HG02885 (cell line): ENCODE results near the gene DNASE1L3.
"Not testable (repeated sequence)": the region's sequence is repeated elsewhere in the genome, so short reads cannot be mapped to it uniquely, and the experiment has no call there.

Experiments used
- ATAC-seq: cut with Tn5 transposase; IDR thresholded peaks from one replicate; pipeline ENCODE4 v1.9.1; 2021; ENCODE audit warnings: mild to moderate bottlenecking; ENCODE audit not compliant: unreplicated experiment, poor library complexity

Gene DNASE1L3

DNA sequence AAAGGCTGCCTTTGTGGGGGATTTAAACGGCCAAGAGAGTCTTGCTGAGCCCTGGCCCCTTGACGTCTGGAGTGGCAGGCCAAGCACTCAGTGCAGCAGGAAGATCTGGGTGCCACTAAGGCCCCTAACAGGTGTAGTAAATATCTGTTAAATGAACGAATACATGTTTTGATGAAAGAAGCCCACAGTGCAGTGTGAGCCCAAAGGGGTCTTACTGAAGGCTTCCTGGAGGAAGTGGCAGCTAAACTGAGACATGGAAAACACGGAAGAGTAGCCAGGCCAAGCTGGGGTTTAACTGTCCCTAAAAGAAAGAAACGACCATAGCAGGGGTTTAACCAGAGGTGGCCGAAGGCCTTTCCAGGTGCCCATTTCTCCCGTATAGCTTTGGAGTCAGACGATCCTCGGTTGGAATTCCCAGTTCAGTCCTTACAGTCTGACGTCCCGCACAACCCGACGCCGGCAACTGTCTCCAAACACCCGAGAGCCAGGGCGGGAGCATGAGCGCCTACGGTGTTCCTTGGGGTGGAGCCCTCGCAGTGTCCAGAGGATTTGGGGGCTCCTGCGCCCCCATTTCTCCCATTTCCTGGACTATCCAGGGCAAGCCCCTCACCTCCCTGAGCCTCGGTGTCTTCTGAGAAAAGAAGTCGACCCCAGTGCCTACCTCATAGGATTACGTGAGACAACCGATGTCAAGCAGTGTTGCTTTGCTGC, 25.9 kb upstream of the DNASE1L3 start:
- no peak for ATAC-seq

DNA sequence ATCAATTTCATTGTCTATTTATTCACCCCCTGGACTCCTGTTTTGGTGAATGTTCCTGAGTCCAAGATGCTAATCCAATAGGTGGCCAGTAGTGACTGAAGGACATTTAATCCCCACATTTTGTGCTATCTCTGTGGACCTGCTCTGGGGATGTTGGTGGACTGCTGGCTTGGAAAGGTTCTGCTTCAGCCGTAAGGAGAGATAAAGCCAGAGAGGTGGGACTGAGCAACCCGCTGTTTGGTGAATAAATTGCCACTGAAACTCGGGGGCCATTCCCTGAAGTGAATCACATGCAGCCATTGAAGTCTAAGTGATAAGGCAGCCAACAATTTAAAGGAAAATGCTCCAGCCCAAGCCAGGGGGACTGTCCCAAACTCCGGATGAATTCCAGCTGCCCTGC, 25.2 kb upstream of the DNASE1L3 start:
- no peak for ATAC-seq

- ATAC-seq, result no peak
Measured at GRCh38 chr3:58234516-58234931, 23.8 kb upstream of the DNASE1L3 start.

- ATAC-seq, result no peak
Measured at GRCh38 chr3:58231666-58232065, 20.9 kb upstream of the DNASE1L3 start.

GRCh38 chr3:58230876-58231552, 20.2 kb upstream of the DNASE1L3 start:
- no peak for ATAC-seq

DNA sequence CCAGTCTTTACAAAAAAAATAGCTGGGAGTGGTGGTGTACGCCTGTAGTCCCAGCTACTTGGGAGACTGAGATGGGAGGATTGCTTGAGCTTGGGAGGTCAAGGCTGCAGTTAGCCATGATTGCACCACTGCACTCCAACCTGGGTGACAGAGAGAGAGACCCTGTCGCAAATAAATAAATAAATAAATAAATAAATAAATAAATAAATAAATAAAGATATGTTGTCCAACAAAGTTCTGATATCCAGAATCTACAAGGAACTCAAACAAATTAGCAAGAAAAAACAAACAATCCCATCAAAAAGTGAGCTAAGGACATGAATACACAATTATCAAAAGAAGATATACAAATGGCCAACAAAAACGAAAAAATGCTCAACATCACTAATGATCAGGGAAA, 17.2 kb upstream of the DNASE1L3 start:
- not testable (repeated sequence) for ATAC-seq

DNA sequence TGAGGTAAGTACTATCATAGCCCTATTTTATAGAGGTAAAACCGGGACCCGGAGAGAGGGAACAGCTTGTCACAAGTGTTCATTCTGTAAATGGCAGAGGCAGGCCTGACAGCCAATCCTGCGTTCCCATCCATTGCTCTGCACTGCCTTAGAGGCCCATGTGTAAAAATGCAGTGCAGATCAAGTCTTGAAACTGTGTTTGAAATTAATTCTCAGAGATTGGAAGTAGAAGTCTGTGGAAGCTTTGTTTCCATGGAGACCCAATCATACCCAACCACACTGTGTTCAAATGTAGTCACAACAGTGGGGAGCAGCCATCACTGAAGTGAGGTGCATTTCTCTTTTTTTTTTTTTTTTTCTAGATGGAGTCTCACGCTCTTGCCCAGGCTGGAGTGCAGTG, 13.1 kb upstream of the DNASE1L3 start:
- ATAC-seq, result no peak

GRCh38 chr3:58222161-58222724, 11.5 kb upstream of the DNASE1L3 start:
- ATAC-seq, result no peak

GRCh38 chr3:58218904-58219303, 8.1 kb upstream of the DNASE1L3 start:
- ATAC-seq, result no peak

- no peak for ATAC-seq
Measured at GRCh38 chr3:58217209-58217811, 6.5 kb upstream of the DNASE1L3 start.

DNA sequence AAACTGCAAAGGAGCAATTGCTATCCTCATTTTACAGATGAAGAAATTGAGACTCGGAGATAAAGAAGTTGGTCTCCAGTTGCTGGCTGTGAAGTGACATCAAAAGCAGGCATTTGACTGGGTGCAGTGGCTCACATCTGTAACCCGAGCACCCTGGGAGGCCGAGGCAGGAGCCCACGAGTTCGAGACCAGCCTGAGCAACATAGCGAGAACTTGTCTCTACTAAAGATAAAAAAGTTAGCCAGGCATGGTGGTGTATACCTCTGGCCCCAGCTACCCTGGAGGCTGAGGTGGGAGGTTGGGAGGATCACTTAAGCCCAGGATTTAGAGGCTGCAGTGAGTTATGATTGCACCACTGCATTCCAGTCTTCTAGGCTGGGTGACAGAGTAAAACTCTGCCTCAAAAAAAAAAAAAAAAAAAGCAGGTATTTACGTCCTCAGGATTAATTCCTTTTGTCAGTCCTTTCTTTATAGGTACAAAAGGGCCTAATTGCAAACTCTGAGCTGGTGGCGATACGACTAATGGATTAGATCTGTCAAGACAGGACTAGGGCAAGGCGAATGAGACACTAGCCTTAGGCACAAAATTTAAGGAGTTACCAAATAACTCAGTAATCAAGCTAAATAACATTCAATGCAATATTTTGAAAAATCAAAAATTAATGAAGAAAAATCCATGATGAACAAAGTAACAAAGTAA, 5.9 kb upstream of the DNASE1L3 start:
- no peak for ATAC-seq

GRCh38 chr3:58215317-58216025, 4.7 kb upstream of the DNASE1L3 start:
- peak; percentile 5 for ATAC-seq

DNA sequence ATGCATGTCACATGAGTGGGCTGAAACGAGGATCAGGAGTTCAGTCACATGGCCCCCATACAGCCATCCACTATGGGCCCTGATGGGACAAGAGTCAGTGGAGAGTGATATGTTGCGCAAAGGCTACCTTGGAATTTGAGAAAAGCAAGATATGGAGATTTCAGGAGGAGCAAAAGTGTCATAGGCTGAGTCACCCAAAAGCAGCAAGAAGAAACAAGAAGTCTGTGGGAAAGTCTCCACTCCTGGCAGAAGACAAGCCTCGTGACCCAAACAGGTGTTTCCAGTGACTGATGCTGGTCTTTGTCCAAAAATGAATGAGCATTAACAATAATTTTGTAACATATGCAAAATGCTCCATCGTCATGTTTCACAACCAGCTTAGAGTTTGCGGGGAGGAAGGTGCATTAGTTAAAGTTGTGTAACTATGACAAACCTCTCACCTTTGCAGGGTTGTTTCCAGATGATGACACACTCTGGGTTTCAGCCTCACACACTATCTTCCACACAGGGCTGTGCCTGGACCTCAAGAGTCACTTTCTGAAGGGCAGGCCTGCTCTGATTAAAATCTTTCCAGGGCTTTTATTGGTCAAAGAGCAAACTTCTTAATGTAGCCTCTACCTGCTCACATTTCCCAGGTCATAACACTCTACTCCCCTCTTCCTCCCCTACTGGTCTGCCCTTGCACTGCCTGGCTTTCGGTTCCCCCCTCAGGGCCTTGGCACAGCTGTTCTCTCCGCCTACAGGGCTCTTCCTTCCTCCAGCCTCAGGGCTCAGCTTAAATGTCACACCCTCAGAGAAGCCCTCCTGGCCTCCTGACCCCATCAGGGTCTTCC, 3.9 kb upstream of the DNASE1L3 start:
- peak; percentile 79 for ATAC-seq

- no peak for ATAC-seq
Measured at GRCh38 chr3:58209933-58210332, 839 bp downstream of the DNASE1L3 start.

DNA sequence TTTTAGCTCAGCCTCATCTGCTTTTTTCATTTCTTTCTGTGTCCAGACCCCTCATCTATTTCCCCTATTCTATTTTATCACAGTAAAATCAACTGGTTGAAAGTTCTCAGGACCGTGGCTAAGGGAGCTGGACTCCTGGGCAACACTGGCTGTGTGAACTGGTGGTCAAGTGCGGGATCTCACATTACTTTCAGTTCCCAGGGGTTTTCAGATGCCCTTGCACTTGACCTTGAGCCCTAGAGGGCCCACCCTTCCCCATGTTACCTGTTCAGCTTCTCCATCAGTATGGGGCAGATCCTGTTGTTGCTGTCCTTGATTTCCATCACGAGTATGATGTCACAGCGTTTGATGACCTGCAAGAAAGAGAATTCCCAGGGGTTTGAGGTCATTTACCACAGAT, 2.8 kb downstream of the DNASE1L3 start:
- ATAC-seq, result no peak

GRCh38 chr3:58206406-58207011, 4.3 kb downstream of the DNASE1L3 start:
- ATAC-seq, result no peak

- no peak for ATAC-seq
Measured at GRCh38 chr3:58205981-58206380, 4.8 kb downstream of the DNASE1L3 start.

- no peak for ATAC-seq
Measured at GRCh38 chr3:58204720-58205119, 6.1 kb downstream of the DNASE1L3 start.

DNA sequence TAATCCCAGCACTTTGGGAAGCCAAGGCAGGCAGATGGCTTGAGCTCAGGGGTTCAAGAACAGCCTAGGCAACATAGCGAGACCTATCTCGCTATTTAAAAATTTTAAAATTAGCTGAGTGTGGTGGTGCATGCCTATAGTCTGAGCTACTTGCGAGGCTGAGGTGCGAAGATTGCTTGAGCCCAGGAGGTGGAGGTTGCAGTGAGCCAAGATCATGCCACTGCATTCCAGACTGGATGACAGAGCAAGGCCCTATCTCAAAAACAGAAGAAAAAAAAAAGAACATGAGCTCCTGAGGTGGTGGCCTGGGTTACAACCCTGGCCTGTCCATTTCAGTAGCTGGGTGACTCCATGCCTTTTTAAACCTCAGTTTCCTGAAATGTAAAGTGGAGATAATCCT, 7.2 kb downstream of the DNASE1L3 start:
- no peak for ATAC-seq
